ENCODE measurements around the gene NKTR. TPM values are rescaled to one million over a fixed set of nuclear protein-coding genes. Genes with fewer than 3 reads are reported as not detected.
A peak's percentile ranks its signal among the peaks of the same experiment; 100 is the strongest.

The NKTR gene
- total RNA-seq, 6 donors from 2014 or later = 53.7 to 231 (median 103) TPM

DNA sequence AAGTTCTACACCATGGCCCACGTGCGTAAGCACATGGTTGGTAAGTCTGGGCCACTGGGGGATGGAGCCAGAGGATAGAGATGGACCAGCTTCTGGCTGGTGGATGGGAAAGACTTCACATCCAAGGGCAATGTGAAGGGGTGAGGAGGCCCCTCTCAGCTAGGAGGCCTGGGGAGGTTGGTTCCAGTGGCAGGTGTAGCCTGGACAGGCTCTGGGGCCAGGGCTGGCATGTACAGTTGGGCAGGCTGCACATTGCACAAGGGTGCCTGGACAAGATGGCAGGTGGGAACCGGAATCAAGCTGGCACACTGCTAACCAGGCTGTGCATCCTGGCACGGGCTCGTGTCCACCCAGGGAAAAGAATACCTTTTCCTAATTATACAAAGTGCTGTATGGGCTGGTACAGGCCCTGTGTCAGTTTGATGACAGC, 61.1 kb downstream of the NKTR start:
- no peak for DNase-seq
- TF ChIP-seq POLR2AphosphoS5 (IDR thresholded peaks at IDR 0.05) (no peak), CTCF (IDR thresholded peaks at IDR 0.05) (no peak), POLR2A (IDR thresholded peaks at IDR 0.05) (no peak), EP300 (IDR thresholded peaks at IDR 0.05) (no peak)
- 90 to 93% methylated on average over 4 to 5 of the region's 5 CpGs for WGBS, 2 donors
- H3K27ac ChIP-seq = no peak overlapping the region
- ATAC-seq (ENCODE audit: low FRiP score in 2 of 2) = no peak
- peaks cover 0 to 5% (median under 1%) of the 10 kb centered on the region in 4 donors for H3K4me1 ChIP-seq
- H3K4me3 ChIP-seq = no peak overlapping the region
- no peaks in the 10 kb centered on the region for H3K27me3 ChIP-seq
- peaks cover 0 to 23% (median 10%) of the 10 kb centered on the region in 4 donors for H3K36me3 ChIP-seq
- H3K9me3 ChIP-seq = no peaks in the 10 kb centered on the region

- WGBS, 2 donors = 85 to 90% methylated on average over 4 to 6 of the region's 7 CpGs
Measured at GRCh38 chr3:42662037-42662812, 61.7 kb downstream of the NKTR start.

DNA sequence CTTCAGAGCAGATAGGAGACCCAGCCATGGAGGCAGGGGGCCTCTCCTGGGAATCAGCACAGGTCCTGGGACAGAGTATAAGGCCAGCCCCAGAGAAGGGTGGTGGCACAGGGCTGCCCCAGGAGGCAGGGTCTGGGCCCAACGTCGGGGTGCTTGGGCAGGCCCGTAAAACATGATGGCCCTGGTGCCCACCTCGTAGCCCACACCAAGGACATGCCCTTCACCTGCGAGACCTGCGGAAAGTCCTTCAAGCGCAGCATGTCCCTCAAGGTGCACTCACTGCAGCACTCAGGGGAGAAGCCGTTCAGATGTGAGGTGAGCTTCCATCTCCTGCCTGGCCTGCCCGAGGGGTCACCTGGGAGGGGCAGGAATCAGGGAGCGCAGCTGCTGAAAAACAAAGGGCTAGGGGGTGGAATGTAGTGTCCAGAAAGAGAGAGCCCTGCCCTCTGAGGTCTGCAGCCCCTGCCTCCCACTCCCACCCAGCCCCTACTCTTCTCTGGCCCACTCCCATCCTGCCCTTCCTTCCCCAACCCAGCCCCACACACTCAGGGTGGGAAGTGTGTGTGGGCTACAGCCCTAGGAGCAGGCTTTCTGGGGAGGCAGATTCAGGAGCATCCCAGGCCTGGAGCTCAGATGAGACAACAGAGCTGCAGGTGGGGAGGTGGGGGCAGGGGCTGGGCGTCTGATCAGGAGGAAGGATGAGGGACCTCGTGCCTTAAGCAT, 62.5 kb downstream of the NKTR start:
- TF ChIP-seq CTCF (IDR thresholded peaks at IDR 0.05) = no peak
- TF ChIP-seq EP300 (IDR thresholded peaks at IDR 0.05) = no peak
- TF ChIP-seq POLR2AphosphoS5 (IDR thresholded peaks at IDR 0.05) = no peak
- no peak for TF ChIP-seq POLR2A (IDR thresholded peaks at IDR 0.05)
- no peaks in the 10 kb centered on the region for H3K27me3 ChIP-seq
- peaks cover 0 to 23% (median 9%) of the 10 kb centered on the region in 4 donors for H3K36me3 ChIP-seq
- H3K27ac ChIP-seq = no peak overlapping the region
- no peak overlapping the region for H3K4me3 ChIP-seq
- DNase-seq = no peak
- ATAC-seq (ENCODE audit: low FRiP score in 2 of 2) = no peak
- H3K9me3 ChIP-seq = no peaks in the 10 kb centered on the region
- peaks cover 0 to 6% (median 3%) of the 10 kb centered on the region in 4 donors for H3K4me1 ChIP-seq
- 85 to 88% methylated on average over 6 to 8 of the region's 12 CpGs for WGBS, 2 donors

More at GRCh38 chr3:42662037-42662812, 61.7 kb downstream of the NKTR start:
- Histone ChIP-seq H3K9me3 (no peaks in the 10 kb centered on the region), H3K4me3 (no peak overlapping the region), H3K4me1 (peaks cover 0 to 6% (median 2%) of the 10 kb centered on the region in 4 donors), H3K27ac (no peak overlapping the region), H3K36me3 (peaks cover 0 to 23% (median 10%) of the 10 kb centered on the region in 4 donors), H3K27me3 (no peaks in the 10 kb centered on the region)
- no peak for TF ChIP-seq POLR2A (IDR thresholded peaks at IDR 0.05)
- no peak for TF ChIP-seq EP300 (IDR thresholded peaks at IDR 0.05)
- TF ChIP-seq POLR2AphosphoS5 (IDR thresholded peaks at IDR 0.05) = no peak
- TF ChIP-seq CTCF (IDR thresholded peaks at IDR 0.05) = no peak
- ATAC-seq (ENCODE audit: low FRiP score in 2 of 2) = no peak
- no peak for DNase-seq

DNA sequence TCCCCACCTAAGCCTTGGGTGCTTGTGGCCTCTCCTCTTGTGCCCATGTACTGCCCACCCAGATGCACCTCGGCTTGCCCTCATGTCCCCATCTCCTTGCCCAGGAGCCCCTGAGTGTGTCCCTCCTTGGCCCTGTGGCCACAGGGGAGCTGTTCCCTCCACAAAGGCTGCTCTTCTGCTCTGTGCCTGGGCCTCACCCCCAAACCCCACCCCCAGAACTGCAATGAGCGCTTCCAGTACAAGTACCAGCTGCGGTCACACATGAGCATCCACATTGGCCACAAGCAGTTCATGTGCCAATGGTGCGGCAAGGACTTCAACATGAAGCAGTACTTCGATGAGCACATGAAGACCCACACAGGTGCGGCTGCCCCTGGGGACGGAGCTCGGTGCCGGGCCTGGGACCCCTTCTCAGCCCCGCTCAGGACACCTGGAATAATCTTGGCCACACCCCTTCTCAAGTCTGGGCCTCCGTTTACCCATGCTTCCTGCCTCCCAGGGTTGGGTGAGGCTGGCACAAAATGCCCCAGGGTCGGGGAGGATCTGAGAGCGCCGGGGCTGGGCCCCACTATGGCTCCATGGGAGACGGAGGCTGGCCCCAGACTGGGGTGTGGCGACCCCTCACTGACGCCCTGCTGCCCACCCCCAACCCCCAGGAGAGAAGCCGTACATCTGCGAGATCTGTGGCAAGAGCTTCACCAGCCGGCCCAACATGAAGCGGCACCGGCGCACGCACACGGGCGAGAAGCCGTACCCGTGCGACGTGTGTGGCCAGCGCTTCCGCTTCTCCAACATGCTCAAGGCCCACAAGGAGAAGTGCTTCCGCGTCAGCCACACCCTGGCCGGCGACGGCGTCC, 63.3 kb downstream of the NKTR start:
- H3K4me3 ChIP-seq = peak overlapping the region in 1 of 4 donors; percentile 6
- 84 to 90% methylated on average over 16 to 19 of the region's 38 CpGs for WGBS, 2 donors
- peaks cover 0 to 14% (median 3%) of the 10 kb centered on the region in 4 donors for H3K36me3 ChIP-seq
- H3K27ac ChIP-seq = no peak overlapping the region
- ATAC-seq (ENCODE audit: low FRiP score in 2 of 2) (no peak), DNase-seq (peak; percentile 42 to 80)
- no peaks in the 10 kb centered on the region for H3K9me3 ChIP-seq
- no peak for TF ChIP-seq CTCF (IDR thresholded peaks at IDR 0.05)
- no peak for TF ChIP-seq POLR2A (IDR thresholded peaks at IDR 0.05)
- no peak for TF ChIP-seq EP300 (IDR thresholded peaks at IDR 0.05)
- TF ChIP-seq POLR2AphosphoS5 (IDR thresholded peaks at IDR 0.05) = no peak
- peaks cover 0 to 6% (median 3%) of the 10 kb centered on the region in 4 donors for H3K4me1 ChIP-seq
- H3K27me3 ChIP-seq = no peaks in the 10 kb centered on the region

Data from upper lobe of left lung (tissue), 6 donors.